Ascending aorta (tissue), 2 donors: ENCODE measurements around the gene SARM1. TPM values are rescaled to one million over a fixed set of nuclear protein-coding genes. Genes with fewer than 3 reads are reported as not detected.

Experiments
- DNase-seq, 2 donors: peaks; one replicate each; pipeline ENCODE4 v3.0.0-alpha.2; 2019; ENCODE audit warnings: low spot score in 2 of 2
- H3K27ac ChIP-seq, 2 donors: fragments of 200-600 bp; sonication (generic); one replicate each; pipeline ENCODE4 v1.5.1; 2016 to 2017; ENCODE audit warnings: mild to moderate bottlenecking in 1 of 2
- H3K27me3 ChIP-seq: fragments of 200-600 bp; sonication (generic); one replicate; pipeline ENCODE4 v1.5.1; 2017
- H3K36me3 ChIP-seq, 2 donors: fragments of 200-600 bp; sonication (generic); one replicate each; pipeline ENCODE4 v1.5.1; 2016
- H3K4me1 ChIP-seq, 2 donors: fragments of 200-600 bp; sonication (generic); one replicate each; pipeline ENCODE4 v1.5.1; 2016 to 2017; ENCODE audit warnings: mild to moderate bottlenecking in 1 of 2
- H3K4me3 ChIP-seq, 2 donors: fragments of 200-600 bp; sonication (generic); one replicate each; pipeline ENCODE4 v1.5.1; 2016 to 2017; ENCODE audit warnings: mild to moderate bottlenecking in 1 of 2
- H3K9me3 ChIP-seq, 2 donors: fragments of 200-600 bp; sonication (generic); one replicate each; pipeline ENCODE4 v1.5.1; 2016
- intact Hi-C: fragments of 100-400 bp; cut with DNase I; formaldehyde crosslinking; loops from one replicate; pipeline ENCODE4 v1.15.1; 2023
- total RNA-seq: library from RNA; depleted of rRNA; stranded (reverse); fragments of >200 nt; gene quantifications from one replicate; pipeline ENCODE4 v1.1.0, GENCODE V29; 2016
- TF ChIP-seq, protein P1 (sequence below), 3 experiments: fragments of 200-600 bp in 2 of 3; fragments of 450-650 bp in 1 of 3; sonication (generic) in 2 of 3; IDR thresholded peaks; one replicate each; pipeline ENCODE4 v1.5.1; 2016 to 2019; ENCODE audit warnings: antibody characterized with exemption in 3 of 3, mild to moderate bottlenecking in 1 of 3, moderate library complexity in 1 of 3

SARM1 gene
- total RNA-seq, 1 donor from 2014 or later = 121 TPM

DNA sequence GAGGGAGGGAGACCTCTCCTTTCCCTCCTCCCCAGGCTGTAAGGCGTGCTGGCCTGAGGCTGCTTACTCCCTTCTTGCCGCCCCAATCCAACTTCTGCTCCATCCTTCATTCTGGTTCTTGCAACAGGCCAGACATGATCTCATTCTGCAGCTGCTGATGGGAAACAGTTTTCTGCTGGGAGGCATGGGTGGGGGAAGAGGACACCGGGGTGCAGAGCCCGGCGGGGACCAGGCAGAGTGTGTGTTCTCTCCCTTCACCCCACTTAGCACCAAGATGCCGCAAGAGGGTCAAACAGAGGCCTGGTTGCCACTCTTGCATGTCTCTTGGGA, 1.4 kb downstream of the SARM1 start:
- Histone ChIP-seq H3K4me3 (peak overlapping the region; percentile 70 to 77), H3K27ac (no peak overlapping the region), H3K9me3 (no peaks in the 10 kb centered on the region), H3K4me1 (peaks cover 12% of the 10 kb centered on the region in 2 donors), H3K27me3 (no peaks in the 10 kb centered on the region), H3K36me3 (no peaks in the 10 kb centered on the region)
- DNase-seq = no peak
- TF ChIP-seq, protein P1, sequence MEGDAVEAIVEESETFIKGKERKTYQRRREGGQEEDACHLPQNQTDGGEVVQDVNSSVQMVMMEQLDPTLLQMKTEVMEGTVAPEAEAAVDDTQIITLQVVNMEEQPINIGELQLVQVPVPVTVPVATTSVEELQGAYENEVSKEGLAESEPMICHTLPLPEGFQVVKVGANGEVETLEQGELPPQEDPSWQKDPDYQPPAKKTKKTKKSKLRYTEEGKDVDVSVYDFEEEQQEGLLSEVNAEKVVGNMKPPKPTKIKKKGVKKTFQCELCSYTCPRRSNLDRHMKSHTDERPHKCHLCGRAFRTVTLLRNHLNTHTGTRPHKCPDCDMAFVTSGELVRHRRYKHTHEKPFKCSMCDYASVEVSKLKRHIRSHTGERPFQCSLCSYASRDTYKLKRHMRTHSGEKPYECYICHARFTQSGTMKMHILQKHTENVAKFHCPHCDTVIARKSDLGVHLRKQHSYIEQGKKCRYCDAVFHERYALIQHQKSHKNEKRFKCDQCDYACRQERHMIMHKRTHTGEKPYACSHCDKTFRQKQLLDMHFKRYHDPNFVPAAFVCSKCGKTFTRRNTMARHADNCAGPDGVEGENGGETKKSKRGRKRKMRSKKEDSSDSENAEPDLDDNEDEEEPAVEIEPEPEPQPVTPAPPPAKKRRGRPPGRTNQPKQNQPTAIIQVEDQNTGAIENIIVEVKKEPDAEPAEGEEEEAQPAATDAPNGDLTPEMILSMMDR (IDR thresholded peaks at IDR 0.05) = no peak
- intact Hi-C loops = no loop called here

DNA sequence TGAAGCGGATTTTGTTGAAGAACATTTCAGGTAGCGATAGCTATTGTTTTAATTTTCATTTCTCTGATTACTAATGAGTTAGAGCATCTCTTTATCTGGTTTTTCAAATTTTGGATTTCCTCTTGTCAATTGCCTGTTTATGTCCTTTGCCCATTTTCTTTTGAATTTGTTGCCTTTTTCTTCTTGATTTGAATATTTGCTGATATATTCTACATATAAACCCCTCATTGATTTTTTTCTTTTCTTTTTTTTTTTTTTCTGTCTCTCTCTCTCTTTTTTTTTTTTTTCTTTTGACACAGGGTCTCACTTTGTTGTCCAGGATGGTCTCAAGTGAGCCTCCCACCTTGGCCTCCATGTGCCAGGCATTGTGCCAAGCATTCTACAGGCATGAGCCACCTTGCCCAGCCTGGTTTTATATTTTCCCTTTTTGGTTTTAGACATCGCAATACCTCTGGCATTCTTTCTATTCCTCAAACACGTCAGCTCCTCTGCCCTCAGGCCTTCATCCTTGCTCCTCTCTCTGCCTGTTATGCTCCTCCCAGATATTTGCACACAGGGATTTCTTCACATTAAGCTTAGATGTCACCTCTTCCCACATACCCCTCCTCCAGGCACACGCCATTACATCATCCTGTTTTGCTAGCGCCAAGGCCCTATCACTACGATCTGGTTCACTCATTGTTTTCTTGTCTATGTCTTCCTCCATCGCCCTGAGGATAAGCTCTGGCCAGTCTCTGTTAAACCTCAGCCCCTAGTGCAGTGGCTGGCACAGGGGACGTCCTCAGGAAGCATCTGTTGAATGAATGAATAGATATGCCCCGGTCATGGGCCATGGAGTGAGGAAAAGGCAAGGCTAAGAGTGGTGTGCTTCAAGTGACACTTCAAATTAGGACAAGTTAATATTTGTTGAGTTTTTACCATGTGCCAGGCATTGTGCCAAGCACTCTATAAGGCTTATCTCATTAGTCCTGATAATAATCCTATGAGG, 8.6 kb downstream of the SARM1 start:
- peaks cover 4 to 5% of the 10 kb centered on the region in 2 donors for H3K36me3 ChIP-seq
- intact Hi-C loops = no loop called here
- no peak for DNase-seq

DNA sequence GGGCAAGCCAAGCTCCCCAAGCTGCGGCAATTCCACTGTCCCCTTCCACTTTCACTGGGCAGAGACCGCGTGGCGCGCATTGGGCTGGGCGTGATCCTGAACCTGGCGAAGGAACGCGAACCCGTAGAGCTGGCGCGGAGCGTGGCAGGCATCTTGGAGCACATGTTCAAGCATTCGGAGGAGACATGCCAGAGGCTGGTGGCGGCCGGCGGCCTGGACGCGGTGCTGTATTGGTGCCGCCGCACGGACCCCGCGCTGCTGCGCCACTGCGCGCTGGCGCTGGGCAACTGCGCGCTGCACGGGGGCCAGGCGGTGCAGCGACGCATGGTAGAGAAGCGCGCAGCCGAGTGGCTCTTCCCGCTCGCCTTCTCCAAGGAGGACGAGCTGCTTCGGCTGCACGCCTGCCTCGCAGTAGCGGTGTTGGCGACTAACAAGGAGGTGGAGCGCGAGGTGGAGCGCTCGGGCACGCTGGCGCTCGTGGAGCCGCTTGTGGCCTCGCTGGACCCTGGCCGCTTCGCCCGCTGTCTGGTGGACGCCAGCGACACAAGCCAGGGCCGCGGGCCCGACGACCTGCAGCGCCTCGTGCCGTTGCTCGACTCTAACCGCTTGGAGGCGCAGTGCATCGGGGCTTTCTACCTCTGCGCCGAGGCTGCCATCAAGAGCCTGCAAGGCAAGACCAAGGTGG, 9.8 kb downstream of the SARM1 start:
- DNase-seq = no peak
- H3K4me1 ChIP-seq = no peaks in the 10 kb centered on the region
- TF ChIP-seq, protein P1 (IDR thresholded peaks at IDR 0.05) = no peak
- H3K9me3 ChIP-seq = no peaks in the 10 kb centered on the region
- no peak overlapping the region for H3K27ac ChIP-seq
- no peaks in the 10 kb centered on the region for H3K27me3 ChIP-seq
- H3K4me3 ChIP-seq = no peak overlapping the region
- H3K36me3 ChIP-seq = peaks cover 5 to 8% of the 10 kb centered on the region in 2 donors
- intact Hi-C loops = no loop called here

More for the DNA sequence above, 8.6 kb downstream of the SARM1 start:
- Histone ChIP-seq H3K27ac (no peak overlapping the region), H3K4me3 (no peak overlapping the region), H3K27me3 (no peaks in the 10 kb centered on the region), H3K4me1 (no peaks in the 10 kb centered on the region), H3K9me3 (no peaks in the 10 kb centered on the region)
- TF ChIP-seq, protein P1 (IDR thresholded peaks at IDR 0.05) = no peak

DNA sequence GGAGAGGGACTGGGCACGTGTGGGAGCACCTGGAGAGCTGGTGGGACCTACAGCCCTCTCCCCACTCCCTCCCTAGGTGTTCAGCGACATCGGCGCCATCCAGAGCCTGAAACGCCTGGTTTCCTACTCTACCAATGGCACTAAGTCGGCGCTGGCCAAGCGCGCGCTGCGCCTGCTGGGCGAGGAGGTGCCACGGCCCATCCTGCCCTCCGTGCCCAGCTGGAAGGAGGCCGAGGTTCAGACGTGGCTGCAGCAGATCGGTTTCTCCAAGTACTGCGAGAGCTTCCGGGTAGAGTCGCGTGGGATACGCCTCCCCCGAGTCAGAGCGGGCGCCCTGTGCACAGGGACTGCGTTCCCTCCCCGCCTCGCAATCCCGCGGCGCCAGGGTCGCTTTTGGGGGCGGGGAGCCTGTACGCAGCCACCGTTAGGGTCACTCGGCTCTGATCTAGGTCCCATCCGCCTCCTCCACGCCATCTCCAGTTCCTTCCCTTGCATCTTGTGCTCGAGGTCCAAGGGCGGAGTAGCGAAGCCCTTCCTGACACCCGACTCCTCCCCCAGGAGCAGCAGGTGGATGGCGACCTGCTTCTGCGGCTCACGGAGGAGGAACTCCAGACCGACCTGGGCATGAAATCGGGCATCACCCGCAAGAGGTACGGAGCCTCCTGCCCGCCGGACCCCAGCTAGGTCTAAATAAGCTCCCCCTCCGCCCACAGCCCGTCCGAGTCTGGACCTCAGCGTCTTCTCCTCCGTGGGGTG, 13.0 kb downstream of the SARM1 start:
- DNase-seq = peak in 1 of 2 donors; percentile 12
- Histone ChIP-seq H3K4me1 (no peaks in the 10 kb centered on the region), H3K9me3 (no peaks in the 10 kb centered on the region), H3K27me3 (no peaks in the 10 kb centered on the region), H3K36me3 (peaks cover 27 to 29% of the 10 kb centered on the region in 2 donors), H3K4me3 (peak overlapping the region; percentile 27 to 60), H3K27ac (no peak overlapping the region)
- intact Hi-C loops = no loop called here
- TF ChIP-seq, protein P1 (IDR thresholded peaks at IDR 0.05) = no peak

DNA sequence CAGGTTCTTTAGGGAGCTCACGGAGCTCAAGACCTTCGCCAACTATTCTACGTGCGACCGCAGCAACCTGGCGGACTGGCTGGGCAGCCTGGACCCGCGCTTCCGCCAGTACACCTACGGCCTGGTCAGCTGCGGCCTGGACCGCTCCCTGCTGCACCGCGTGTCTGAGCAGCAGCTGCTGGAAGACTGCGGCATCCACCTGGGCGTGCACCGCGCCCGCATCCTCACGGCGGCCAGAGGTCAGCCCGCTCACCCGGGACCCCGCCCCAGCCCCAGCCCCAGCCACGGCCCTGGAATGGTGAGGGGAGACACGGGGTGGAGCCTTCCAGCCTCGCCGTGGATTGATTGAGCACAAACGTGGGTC, 13.5 kb downstream of the SARM1 start:
- H3K27ac ChIP-seq = no peak overlapping the region
- intact Hi-C loops = no loop called here
- H3K4me1 ChIP-seq = no peaks in the 10 kb centered on the region
- no peak for DNase-seq
- H3K4me3 ChIP-seq = peak overlapping the region; percentile 27 to 60
- TF ChIP-seq, protein P1 (IDR thresholded peaks at IDR 0.05) = no peak
- no peaks in the 10 kb centered on the region for H3K27me3 ChIP-seq
- no peaks in the 10 kb centered on the region for H3K9me3 ChIP-seq
- peaks cover 32 to 35% of the 10 kb centered on the region in 2 donors for H3K36me3 ChIP-seq
